GM19438 (cell line): ENCODE measurements around the gene FKBP6.
"Not testable (repeated sequence)": the region's sequence is repeated elsewhere in the genome, so short reads cannot be mapped to it uniquely, and the experiment has no call there.

ENCODE experiments used
- ATAC-seq: cut with Tn5 transposase; IDR thresholded peaks from one replicate; pipeline ENCODE4 v1.9.1; 2021; ENCODE audit warnings: low read depth; ENCODE audit not compliant: unreplicated experiment

The FKBP6 gene

GRCh38 chr7:73327922-73328321, at the start of gene FKBP6, which contains the start of gene TRIM50:
Gene FKBP6 (plus strand): TSS chr7:73328161. CDS start chr7:73328429, 268 bp downstream.
Gene TRIM50 (minus strand): TSS chr7:73328082. CDS start chr7:73324787, 3,295 bp downstream.
- ATAC-seq: not testable (repeated sequence)

GRCh38 chr7:73297235-73297634, 30.7 kb upstream of the FKBP6 start:
- ATAC-seq: not testable (repeated sequence)

- ATAC-seq: not testable (repeated sequence)
Measured at GRCh38 chr7:73297706-73298105, 30.3 kb upstream of the FKBP6 start.

GRCh38 chr7:73299812-73300211, 28.1 kb upstream of the FKBP6 start:
- not testable (repeated sequence) for ATAC-seq

GRCh38 chr7:73301108-73301507, 26.9 kb upstream of the FKBP6 start:
- ATAC-seq: not testable (repeated sequence)

GRCh38 chr7:73302846-73303245, 25.1 kb upstream of the FKBP6 start:
- ATAC-seq: not testable (repeated sequence)

GRCh38 chr7:73303546-73303945, 24.4 kb upstream of the FKBP6 start:
- ATAC-seq: no peak

- no peak for ATAC-seq
Measured at GRCh38 chr7:73304071-73304470, 23.9 kb upstream of the FKBP6 start.

- not testable (repeated sequence) for ATAC-seq
Measured at GRCh38 chr7:73304612-73305387, 23.2 kb upstream of the FKBP6 start.

- no peak for ATAC-seq
Measured at GRCh38 chr7:73307436-73307835, 20.5 kb upstream of the FKBP6 start.

GRCh38 chr7:73308074-73308664, 19.8 kb upstream of the FKBP6 start:
- peak; percentile 35 for ATAC-seq

GRCh38 chr7:73308665-73309214, 19.2 kb upstream of the FKBP6 start, which contains the start of gene NSUN5:
Gene NSUN5 (minus strand): TSS chr7:73308826. CDS start chr7:73308790, 36 bp downstream.
- ATAC-seq: peak; percentile 78

- ATAC-seq: not testable (repeated sequence)
Measured at GRCh38 chr7:73311421-73311820, 16.5 kb upstream of the FKBP6 start.

- ATAC-seq: no peak
Measured at GRCh38 chr7:73312831-73313520, 15.0 kb upstream of the FKBP6 start.

- no peak for ATAC-seq
Measured at GRCh38 chr7:73313521-73313906, 14.4 kb upstream of the FKBP6 start.

GRCh38 chr7:73314271-73314670, 13.7 kb upstream of the FKBP6 start:
- no peak for ATAC-seq

- ATAC-seq: no peak
Measured at GRCh38 chr7:73316521-73316920, 11.4 kb upstream of the FKBP6 start.

GRCh38 chr7:73318656-73319204, 9.2 kb upstream of the FKBP6 start:
- ATAC-seq: not testable (repeated sequence)

- not testable (repeated sequence) for ATAC-seq
Measured at GRCh38 chr7:73319541-73319940, 8.4 kb upstream of the FKBP6 start.

- not testable (repeated sequence) for ATAC-seq
Measured at GRCh38 chr7:73320009-73320408, 8.0 kb upstream of the FKBP6 start.
